ENCODE data around the gene GOSR2. TPM values are rescaled to one million over a fixed set of nuclear protein-coding genes. Genes with fewer than 3 reads are reported as not detected.

The GOSR2 gene
- total RNA-seq: 57.1 and 63.2 TPM in 2 replicates
- long read RNA-seq, transcript GOSR2-209 (4 exons, 1,444 nt): minor isoform, 17 of 315 reads
- long read RNA-seq, transcript GOSR2-232 (6 exons, 3,964 nt): major isoform, 175 of 315 reads
- long read RNA-seq, transcript GOSR2-241 (3 exons, 2,679 nt): minor isoform, 17 of 315 reads
- long read RNA-seq, transcript GOSR2-240 (5 exons, 3,059 nt): minor isoform, 30 of 315 reads
- long read RNA-seq, partial matches to known transcripts: 21 of 315 reads
- long read RNA-seq, other reads (novel, unspliced or antisense): 12 of 315 reads

GRCh38 chr17:46922804-46923635 is at the start of gene GOSR2:
TSS of gene GOSR2 (plus strand) at chr17:46923160. CDS start at chr17:46923193, 33 bp downstream.
- H3K27ac Mint-ChIP-seq: peak within 1 kb of the TSS; percentile 100
- peaks cover 3% of the 10 kb centered on the region for H3K27me3 Mint-ChIP-seq
- peaks cover 37% of the 10 kb centered on the region for H3K4me1 Mint-ChIP-seq (ENCODE audit: low read depth)
- H3K36me3 Mint-ChIP-seq (ENCODE audit: insufficient read depth): no peaks in the 10 kb centered on the region
- TF ChIP-seq CTCF (IDR thresholded peaks at IDR 0.05; ENCODE audit: unreplicated experiment): no peak
- no peaks in the 10 kb centered on the region for H3K9me3 Mint-ChIP-seq (ENCODE audit: low read depth)
- peak within 1 kb of the TSS; percentile 80 for H3K4me3 Mint-ChIP-seq (ENCODE audit: low read depth)
- DNase-seq (ENCODE audit: low spot score, unreplicated experiment): peak; percentile 77

- DNase-seq (ENCODE audit: low spot score, unreplicated experiment): no peak
- Mint-ChIP-seq H3K9me3 (ENCODE audit: low read depth) (no peaks in the 10 kb centered on the region), H3K27ac (no peak overlapping the region), H3K36me3 (ENCODE audit: insufficient read depth) (no peaks in the 10 kb centered on the region), H3K27me3 (peaks cover 16% of the 10 kb centered on the region), H3K4me3 (ENCODE audit: low read depth) (no peak overlapping the region), H3K4me1 (ENCODE audit: low read depth) (peaks cover 5% of the 10 kb centered on the region)
- TF ChIP-seq CTCF (IDR thresholded peaks at IDR 0.05; ENCODE audit: unreplicated experiment): no peak
Observed at GRCh38 chr17:46873941-46874645, 48.9 kb upstream of the GOSR2 start.

- H3K27ac Mint-ChIP-seq: no peak overlapping the region
- DNase-seq (ENCODE audit: low spot score, unreplicated experiment): no peak
- no peak overlapping the region for H3K4me3 Mint-ChIP-seq (ENCODE audit: low read depth)
- H3K9me3 Mint-ChIP-seq (ENCODE audit: low read depth): no peaks in the 10 kb centered on the region
- peaks cover 20% of the 10 kb centered on the region for H3K27me3 Mint-ChIP-seq
- no peak for TF ChIP-seq CTCF (IDR thresholded peaks at IDR 0.05; ENCODE audit: unreplicated experiment)
- H3K4me1 Mint-ChIP-seq (ENCODE audit: low read depth): peaks cover 5% of the 10 kb centered on the region
- no peaks in the 10 kb centered on the region for H3K36me3 Mint-ChIP-seq (ENCODE audit: insufficient read depth)
Observed at GRCh38 chr17:46874906-46875305, 48.1 kb upstream of the GOSR2 start.

- DNase-seq (ENCODE audit: low spot score, unreplicated experiment): no peak
- Mint-ChIP-seq H3K27ac (no peak overlapping the region), H3K4me1 (ENCODE audit: low read depth) (no peaks in the 10 kb centered on the region), H3K36me3 (ENCODE audit: insufficient read depth) (no peaks in the 10 kb centered on the region), H3K4me3 (ENCODE audit: low read depth) (no peak overlapping the region), H3K27me3 (peaks cover 20% of the 10 kb centered on the region), H3K9me3 (ENCODE audit: low read depth) (no peaks in the 10 kb centered on the region)
- TF ChIP-seq CTCF (IDR thresholded peaks at IDR 0.05; ENCODE audit: unreplicated experiment): no peak
Observed at GRCh38 chr17:46875849-46876352, 47.1 kb upstream of the GOSR2 start.

- Mint-ChIP-seq H3K27me3 (peaks cover 20% of the 10 kb centered on the region), H3K36me3 (ENCODE audit: insufficient read depth) (no peaks in the 10 kb centered on the region), H3K4me3 (ENCODE audit: low read depth) (no peak overlapping the region), H3K9me3 (ENCODE audit: low read depth) (no peaks in the 10 kb centered on the region), H3K4me1 (ENCODE audit: low read depth) (no peaks in the 10 kb centered on the region), H3K27ac (no peak overlapping the region)
- TF ChIP-seq CTCF (IDR thresholded peaks at IDR 0.05; ENCODE audit: unreplicated experiment): peak; percentile 64
- DNase-seq (ENCODE audit: low spot score, unreplicated experiment): peak; percentile 28
Observed at GRCh38 chr17:46876353-46876887, 46.5 kb upstream of the GOSR2 start.

All from progenitor cell of endocrine pancreas (in vitro differentiated cells).